Muscle layer of duodenum (tissue), 2 donors: Measurements from ENCODE around the gene LSM7.
A peak's percentile ranks its signal among the peaks of the same experiment; 100 is the strongest.
"Not testable (repeated sequence)": the region's sequence is repeated elsewhere in the genome, so short reads cannot be mapped to it uniquely, and the experiment has no call there.

Source experiments
- H3K27ac ChIP-seq: one replicate; pipeline ENCODE4 v1.7.0; 2013; ENCODE audit warnings: mild to moderate bottlenecking, low read length
- H3K27me3 ChIP-seq: one replicate; pipeline ENCODE4 v1.7.0; 2013; ENCODE audit warnings: low read depth, mild to moderate bottlenecking, control low read depth, low read length
- H3K36me3 ChIP-seq, 2 donors: one replicate each; pipeline ENCODE4 v1.7.0; 2013; ENCODE audit warnings: low read length in 2 of 2, control low read depth in 1 of 2, mild to moderate bottlenecking in 1 of 2; ENCODE audit not compliant: insufficient read depth in 2 of 2, control insufficient read depth in 1 of 2
- H3K4me1 ChIP-seq, 2 donors: one replicate each; pipeline ENCODE4 v1.7.0; 2013; ENCODE audit warnings: low read length in 2 of 2, mild to moderate bottlenecking in 2 of 2, control low read depth in 1 of 2, moderate library complexity in 1 of 2; ENCODE audit not compliant: insufficient read depth in 2 of 2, control insufficient read depth in 1 of 2
- H3K4me3 ChIP-seq, 2 donors: one replicate each; pipeline ENCODE4 v1.7.0; 2013; ENCODE audit warnings: low read length in 2 of 2, low read depth in 1 of 2, mild to moderate bottlenecking in 1 of 2
- H3K9me3 ChIP-seq, 2 donors: one replicate each; pipeline ENCODE4 v1.7.0; 2013; ENCODE audit warnings: low read length in 2 of 2, control low read depth in 1 of 2, mild to moderate bottlenecking in 1 of 2; ENCODE audit not compliant: control insufficient read depth in 1 of 2
- donor health status: healthy.

The LSM7 gene

DNA sequence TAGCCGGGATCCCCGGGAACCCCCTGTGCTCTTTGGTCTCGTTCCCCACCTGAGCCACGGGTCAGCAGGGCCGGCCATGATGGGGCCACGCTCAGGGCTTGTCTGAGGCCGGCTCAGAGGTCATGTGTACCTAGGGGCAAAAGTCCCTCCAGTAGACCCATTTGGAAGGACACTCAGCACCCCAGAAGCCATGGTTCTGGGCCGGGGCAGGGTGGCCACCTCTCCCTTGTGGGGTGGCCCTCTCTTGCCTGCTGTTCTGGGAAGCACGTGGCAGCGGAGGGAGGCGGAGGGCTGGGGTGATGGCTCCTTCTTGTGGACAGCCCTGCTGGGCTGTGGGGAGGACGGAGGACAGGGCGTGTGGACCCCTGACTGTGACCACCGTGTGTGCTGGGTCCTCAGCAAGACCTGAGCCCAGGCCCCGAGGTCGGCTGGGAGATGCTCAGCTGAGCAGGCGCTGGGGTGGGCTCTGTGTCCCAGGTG, 40.0 kb downstream of the LSM7 start:
- H3K27ac ChIP-seq: no peak overlapping the region
- no peaks in the 10 kb centered on the region for H3K36me3 ChIP-seq
- peaks cover 14% of the 10 kb centered on the region for H3K27me3 ChIP-seq
- H3K4me1 ChIP-seq: peaks cover 0 to 26% of the 10 kb centered on the region in 2 donors
- no peak overlapping the region for H3K4me3 ChIP-seq
- no peaks in the 10 kb centered on the region for H3K9me3 ChIP-seq

DNA sequence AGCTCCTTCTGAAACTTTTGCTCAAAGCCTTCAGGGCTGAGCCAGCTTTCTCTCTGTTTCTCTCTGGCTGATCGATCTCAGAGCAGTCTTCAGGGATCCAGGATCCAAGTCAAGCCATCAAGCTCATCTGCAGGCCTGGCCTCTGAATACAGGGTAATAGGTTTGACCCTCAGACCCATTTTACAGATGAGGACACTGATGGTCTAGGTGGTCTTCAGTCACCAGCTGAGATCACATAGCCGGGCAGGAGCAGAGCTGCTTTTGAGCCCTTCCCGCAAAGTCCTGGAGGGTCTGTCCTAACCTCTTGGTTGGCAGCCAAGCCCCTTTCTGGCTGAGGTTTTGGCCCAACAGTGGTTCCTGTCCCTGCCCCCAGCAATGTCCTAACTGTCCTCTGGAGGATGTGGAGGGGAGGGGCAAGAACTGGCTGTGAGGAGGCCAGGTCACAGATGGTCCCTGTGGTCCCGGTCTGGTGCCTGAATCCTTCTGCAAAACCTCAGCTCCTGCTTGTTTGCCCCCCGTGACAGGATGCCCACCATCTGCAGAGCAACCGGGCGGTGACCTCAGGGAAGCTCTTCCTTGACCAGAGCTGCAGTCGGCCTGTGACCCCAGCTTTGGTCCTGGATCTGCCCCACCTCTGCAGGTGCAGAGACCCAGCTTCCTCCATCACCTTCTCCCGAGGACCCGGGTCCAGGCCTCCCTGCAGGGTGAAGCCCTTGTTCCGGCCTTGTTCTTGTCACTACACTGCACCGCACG, 40.6 kb downstream of the LSM7 start:
- H3K36me3 ChIP-seq: no peaks in the 10 kb centered on the region
- no peak overlapping the region for H3K4me3 ChIP-seq
- H3K27me3 ChIP-seq: peaks cover 14% of the 10 kb centered on the region
- H3K4me1 ChIP-seq: peaks cover 0 to 26% of the 10 kb centered on the region in 2 donors
- H3K27ac ChIP-seq: no peak overlapping the region
- no peaks in the 10 kb centered on the region for H3K9me3 ChIP-seq

GRCh38 chr19:2286402-2287140, 41.8 kb downstream of the LSM7 start:
- Histone ChIP-seq H3K4me1 (peaks cover 0 to 31% of the 10 kb centered on the region in 2 donors), H3K4me3 (no peak overlapping the region), H3K27me3 (peaks cover 14% of the 10 kb centered on the region), H3K9me3 (no peaks in the 10 kb centered on the region), H3K27ac (no peak overlapping the region), H3K36me3 (no peaks in the 10 kb centered on the region)

DNA sequence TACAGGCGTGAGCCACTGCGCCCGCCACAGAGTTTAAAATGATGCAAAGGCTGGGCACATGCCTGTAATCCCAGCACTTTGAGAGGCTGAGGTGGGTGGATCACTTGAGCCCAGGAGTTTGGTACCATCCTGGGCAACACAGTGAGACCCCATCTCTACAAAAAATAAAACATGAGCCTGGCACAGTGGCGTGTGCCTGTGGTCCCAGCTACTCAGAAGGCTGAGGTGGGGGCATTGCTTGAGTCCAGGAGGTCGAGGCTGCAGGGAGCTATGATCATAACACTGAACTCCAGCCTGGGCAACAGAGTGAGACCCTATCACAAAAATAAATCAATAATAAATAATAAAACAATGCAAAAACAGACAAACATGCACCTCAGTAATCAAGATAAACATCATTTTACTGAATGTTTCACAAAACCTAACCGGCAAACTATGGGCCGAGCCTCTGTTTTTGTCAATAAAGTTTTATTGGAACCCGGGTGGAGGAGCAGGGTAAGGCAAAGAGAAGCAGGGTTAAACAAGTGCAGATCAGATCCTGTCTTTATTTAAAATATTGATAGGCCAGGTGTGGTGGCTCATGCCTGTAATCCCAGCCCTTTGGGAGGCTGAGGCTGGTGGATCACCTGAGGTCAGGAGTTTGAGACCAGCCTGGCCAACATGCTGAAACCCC, 44.4 kb downstream of the LSM7 start:
- Histone ChIP-seq H3K36me3 (no peaks in the 10 kb centered on the region), H3K9me3 (no peaks in the 10 kb centered on the region), H3K27ac (no peak overlapping the region), H3K4me1 (peaks cover 0 to 8% of the 10 kb centered on the region in 2 donors), H3K4me3 (no peak overlapping the region), H3K27me3 (peaks cover 3% of the 10 kb centered on the region)

GRCh38 chr19:2282862-2283237, 45.5 kb downstream of the LSM7 start:
- Histone ChIP-seq H3K4me1 (peaks cover 0 to 8% of the 10 kb centered on the region in 2 donors), H3K27ac (no peak overlapping the region), H3K27me3 (no peaks in the 10 kb centered on the region), H3K36me3 (no peaks in the 10 kb centered on the region), H3K9me3 (no peaks in the 10 kb centered on the region), H3K4me3 (peak overlapping the region in 1 of 2 donors; percentile 46)

GRCh38 chr19:2282062-2282861, 46.1 kb downstream of the LSM7 start, which contains the start of gene PEAK3:
Gene PEAK3 (minus strand): TSS chr19:2282175. CDS start chr19:2280931, 1,244 bp downstream.
- Histone ChIP-seq H3K36me3 (no peaks in the 10 kb centered on the region), H3K4me3 (peak within 1 kb of the TSS; percentile 16 to 46), H3K9me3 (no peaks in the 10 kb centered on the region), H3K27ac (no peak within 1 kb of the TSS), H3K27me3 (no peaks in the 10 kb centered on the region), H3K4me1 (peaks cover 0 to 8% of the 10 kb centered on the region in 2 donors)

DNA sequence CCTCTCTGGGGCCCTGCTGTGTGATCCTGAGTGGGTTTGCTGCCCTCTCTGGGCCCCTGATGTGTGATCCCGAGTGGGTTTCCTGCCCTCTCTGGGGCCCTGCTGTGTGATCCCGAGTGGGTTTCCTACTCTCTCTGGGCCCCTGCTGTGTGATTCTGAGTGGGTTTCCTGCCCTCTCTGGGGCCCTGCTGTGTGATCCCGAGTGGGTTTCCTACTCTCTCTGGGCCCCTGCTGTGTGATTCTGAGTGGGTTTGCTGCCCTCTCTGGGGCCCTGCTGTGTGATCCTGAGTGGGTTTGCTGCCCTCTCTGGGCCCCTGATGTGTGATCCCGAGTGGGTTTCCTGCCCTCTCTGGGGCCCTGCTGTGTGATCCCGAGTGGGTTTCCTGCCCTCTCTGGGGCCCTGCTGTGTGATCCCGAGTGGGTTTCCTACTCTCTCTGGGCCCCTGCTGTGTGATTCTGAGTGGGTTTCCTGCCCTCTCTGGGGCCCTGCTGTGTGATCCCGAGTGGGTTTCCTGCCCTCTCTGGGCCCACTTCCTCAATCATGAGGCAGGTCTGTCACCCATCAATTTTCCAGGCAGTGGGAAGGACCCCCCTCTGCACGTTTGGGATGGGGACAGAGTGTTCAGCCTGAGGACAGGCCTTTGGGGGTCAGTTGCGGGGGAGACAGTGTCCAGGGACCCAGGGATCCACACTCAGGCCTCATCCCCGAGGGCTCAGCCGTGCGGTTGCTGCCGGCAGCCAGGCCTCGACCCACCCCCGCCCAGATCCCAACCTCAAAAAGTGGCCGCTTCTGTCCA, 46.9 kb downstream of the LSM7 start:
- Histone ChIP-seq H3K4me1 (peaks cover 0 to 10% of the 10 kb centered on the region in 2 donors), H3K4me3 (peak overlapping the region in 1 of 2 donors; percentile 46)
- H3K27me3 ChIP-seq, H3K9me3 ChIP-seq, H3K27ac ChIP-seq, H3K36me3 ChIP-seq: not testable (repeated sequence)

DNA sequence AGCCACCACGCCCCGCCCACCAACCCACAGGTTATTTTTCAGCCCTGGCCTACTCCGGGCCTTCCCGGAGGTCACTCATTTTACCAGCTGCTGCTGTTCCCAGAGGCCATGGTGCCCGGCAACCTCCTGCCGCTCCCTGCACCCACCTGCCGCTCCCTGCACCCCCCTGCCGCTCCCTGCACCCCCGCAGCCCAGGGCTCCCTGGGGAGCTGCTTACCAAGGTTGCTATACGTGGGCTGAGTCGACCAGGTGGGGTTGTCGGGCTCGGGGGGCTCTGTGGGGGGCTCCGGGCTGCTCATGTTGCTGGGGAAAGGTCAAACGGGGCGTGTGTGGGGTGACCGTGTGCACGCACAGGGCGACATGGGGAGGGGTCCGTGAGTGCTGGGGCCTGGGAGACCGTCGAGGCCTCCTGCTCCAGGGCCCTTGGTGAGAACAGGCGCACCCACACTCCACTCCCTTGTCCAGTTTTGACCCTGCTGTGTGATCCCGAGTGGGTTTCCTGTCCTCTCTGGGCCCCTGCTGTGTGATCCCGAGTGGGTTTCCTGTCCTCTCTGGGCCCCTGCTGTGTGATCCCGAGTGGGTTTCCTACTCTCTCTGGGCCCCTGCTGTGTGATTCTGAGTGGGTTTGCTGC, 47.6 kb downstream of the LSM7 start:
- H3K9me3 ChIP-seq: no peaks in the 10 kb centered on the region
- no peak overlapping the region for H3K4me3 ChIP-seq
- peaks cover 0 to 18% of the 10 kb centered on the region in 2 donors for H3K4me1 ChIP-seq
- no peaks in the 10 kb centered on the region for H3K27me3 ChIP-seq
- H3K36me3 ChIP-seq: peaks cover 0 to 5% of the 10 kb centered on the region in 2 donors
- H3K27ac ChIP-seq: no peak overlapping the region

- peaks cover 0 to 5% of the 10 kb centered on the region in 2 donors for H3K36me3 ChIP-seq
- no peaks in the 10 kb centered on the region for H3K27me3 ChIP-seq
- H3K4me1 ChIP-seq: peaks cover 5 to 35% of the 10 kb centered on the region in 2 donors
- no peaks in the 10 kb centered on the region for H3K9me3 ChIP-seq
- no peak overlapping the region for H3K27ac ChIP-seq
- H3K4me3 ChIP-seq: no peak overlapping the region
Measured at GRCh38 chr19:2278459-2279158, 49.8 kb downstream of the LSM7 start.
